HEK293 (cell line): ENCODE results near the gene SLC48A1.

ENCODE experiments used
- CTCF ChIA-PET: fragments of 350-600 bp; formaldehyde crosslinking; extraction: SDS; loops from one replicate; lab custom pipeline; 2021; ENCODE audit warnings: antibody characterized with exemption; lab: Yijun Ruan, JAX
- POLR2A ChIA-PET: fragments of 300-600 bp; formaldehyde crosslinking; extraction: SDS; loops from one replicate; lab custom pipeline; 2020; ENCODE audit warnings: antibody characterized with exemption, inconsistent platforms; lab: Yijun Ruan, JAX
- H3K27ac ChIP-seq: fragments of 200-500 bp; sonication (Bioruptor generic); 2 replicates; pipeline ENCODE4 v1.5.1; 2014; ENCODE audit warnings: low read depth, low read length, control low read depth, inconsistent platforms; ENCODE audit errors: extremely low read depth
- H3K36me3 ChIP-seq, 2 experiments: fragments of 200-500 bp in 1 of 2; sonication (Bioruptor generic) in 1 of 2; 1 replicate in 1 of 2; 2 replicates in 1 of 2; pipeline ENCODE4 v1.5.1; 2014 to 2017; ENCODE audit warnings: inconsistent platforms in 2 of 2, low read length in 2 of 2; ENCODE audit not compliant: control insufficient read depth in 2 of 2, insufficient read depth in 1 of 2
- H3K4me1 ChIP-seq: fragments of 200-500 bp; sonication (Bioruptor generic); 2 replicates; pipeline ENCODE4 v1.5.1; 2014; ENCODE audit warnings: mild to moderate bottlenecking, low read length, inconsistent platforms; ENCODE audit not compliant: control insufficient read depth, insufficient read depth
- H3K4me3 ChIP-seq: 2 replicates; pipeline ENCODE4 v1.5.1; 2011; ENCODE audit warnings: low read depth, mild to moderate bottlenecking, control low read depth, low read length, moderate library complexity
- H3K9me3 ChIP-seq: fragments of 200-500 bp; sonication (Bioruptor generic); 2 replicates; pipeline ENCODE4 v1.5.1; 2014; ENCODE audit warnings: low read depth, low read length, inconsistent platforms; ENCODE audit not compliant: control insufficient read depth, insufficient read depth
- EGR2 ChIP-seq: fragments of 450-650 bp; formaldehyde crosslinking; IDR thresholded peaks from 2 replicates; pipeline ENCODE4 v1.5.1; 2016; ENCODE audit warnings: low read depth, missing biosample characterization, missing genetic modification characterization
- FEZF1 ChIP-seq: fragments of 450-650 bp; formaldehyde crosslinking; IDR thresholded peaks from 2 replicates; pipeline ENCODE4 v1.5.1; 2016; ENCODE audit warnings: missing biosample characterization, missing genetic modification characterization
- GLIS1 ChIP-seq: fragments of 450-650 bp; formaldehyde crosslinking; IDR thresholded peaks from 2 replicates; pipeline ENCODE4 v1.5.1; 2016; ENCODE audit warnings: missing biosample characterization, missing genetic modification characterization
- IKZF3 ChIP-seq: fragments of 450-650 bp; IDR thresholded peaks from 2 replicates; pipeline ENCODE4 v1.5.0; 2018; ENCODE audit warnings: missing biosample characterization, mild to moderate bottlenecking, missing genetic modification characterization, moderate library complexity
- PRDM1 ChIP-seq: fragments of 450-650 bp; formaldehyde crosslinking; IDR thresholded peaks from 2 replicates; pipeline ENCODE4; 2016; ENCODE audit warnings: missing biosample characterization, missing genetic modification characterization
- TCF7L2 ChIP-seq: IDR thresholded peaks from 2 replicates; pipeline ENCODE4 v1.6.1; 2011; ENCODE audit warnings: low read depth, mild to moderate bottlenecking, inconsistent platforms, low read length, moderate library complexity, borderline replicate concordance
- ZBTB48 ChIP-seq: fragments of 450-650 bp; formaldehyde crosslinking; IDR thresholded peaks from 2 replicates; pipeline ENCODE4 v1.5.1; 2016; ENCODE audit warnings: missing biosample characterization, missing genetic modification characterization
- ZNF114 ChIP-seq: fragments of 450-650 bp; formaldehyde crosslinking; IDR thresholded peaks from 2 replicates; pipeline ENCODE4 v1.5.0; 2017; ENCODE audit warnings: missing biosample characterization, missing genetic modification characterization
- ZNF146 ChIP-seq: fragments of 450-650 bp; formaldehyde crosslinking; IDR thresholded peaks from 2 replicates; pipeline ENCODE4 v1.5.1; 2016; ENCODE audit warnings: missing biosample characterization, missing genetic modification characterization
- ZNF214 ChIP-seq: fragments of 450-650 bp; formaldehyde crosslinking; IDR thresholded peaks from 2 replicates; pipeline ENCODE4 v1.5.1; 2017; ENCODE audit warnings: missing biosample characterization, mild to moderate bottlenecking, missing genetic modification characterization, borderline replicate concordance
- ZNF341 ChIP-seq: fragments of 450-650 bp; formaldehyde crosslinking; IDR thresholded peaks from 2 replicates; pipeline ENCODE4; 2016; ENCODE audit warnings: low read depth, missing biosample characterization, missing genetic modification characterization
- ZNF350 ChIP-seq: fragments of 450-650 bp; formaldehyde crosslinking; IDR thresholded peaks from 2 replicates; pipeline ENCODE4 v1.5.0; 2017; ENCODE audit warnings: missing biosample characterization, mild to moderate bottlenecking, missing genetic modification characterization
- ZNF777 ChIP-seq: fragments of 450-650 bp; formaldehyde crosslinking; IDR thresholded peaks from 2 replicates; pipeline ENCODE4 v1.5.1; 2017; ENCODE audit warnings: missing biosample characterization, missing genetic modification characterization, borderline replicate concordance
- ZNF837 ChIP-seq: fragments of 450-650 bp; formaldehyde crosslinking; IDR thresholded peaks from 2 replicates; pipeline ENCODE4 v1.5.1; 2016; ENCODE audit warnings: missing biosample characterization, missing genetic modification characterization
- ZSCAN16 ChIP-seq: fragments of 450-650 bp; formaldehyde crosslinking; IDR thresholded peaks from 2 replicates; pipeline ENCODE4 v1.5.1; 2016; ENCODE audit warnings: missing biosample characterization, missing genetic modification characterization
- TF ChIP-seq, protein P1 (sequence below): fragments of 450-650 bp; formaldehyde crosslinking; IDR thresholded peaks from 2 replicates; pipeline ENCODE4 v1.5.1; 2016; ENCODE audit warnings: missing biosample characterization, missing genetic modification characterization, low read depth
- TF ChIP-seq, protein P2 (sequence below): fragments of 450-650 bp; formaldehyde crosslinking; IDR thresholded peaks from 2 replicates; pipeline ENCODE4 v1.5.1; 2016; ENCODE audit warnings: missing biosample characterization, missing genetic modification characterization
- TF ChIP-seq, protein P3 (sequence below): fragments of 450-650 bp; formaldehyde crosslinking; IDR thresholded peaks from 2 replicates; pipeline ENCODE4 v1.5.1; 2016; ENCODE audit warnings: missing biosample characterization, missing genetic modification characterization

Gene SLC48A1

DNA sequence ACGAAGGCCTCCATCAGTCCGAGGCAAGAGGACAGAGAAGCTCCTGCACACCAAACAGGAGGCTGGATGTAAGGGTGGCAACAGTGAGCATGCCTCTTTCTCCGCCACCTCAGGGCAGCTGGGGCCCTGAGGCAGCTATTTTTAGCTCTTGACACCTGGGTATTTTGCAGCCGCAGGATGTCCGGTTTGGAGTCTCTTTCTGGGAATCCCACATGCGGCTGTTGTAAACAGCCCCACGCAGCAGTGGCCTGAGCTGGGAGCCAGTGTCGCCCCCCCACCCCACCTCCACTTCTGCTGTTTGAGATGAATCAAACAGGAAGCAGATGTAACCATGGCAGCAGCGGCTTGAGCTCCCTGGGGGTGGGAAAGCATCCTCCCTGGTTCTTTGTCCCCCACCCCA, 35.0 kb downstream of the SLC48A1 start:
- no peak overlapping the region for H3K27ac ChIP-seq
- peak; percentile 45; the same call in 1 of the 2 replicates for TF ChIP-seq ZNF341 (tag by site-specific recombination)
- 0 out of 2 replicates have a peak, but pooled peaks have one; percentile 12 for TF ChIP-seq EGR2 (tag by site-specific recombination)
- peak; percentile 62; the same call in 1 of the 2 replicates for TF ChIP-seq GLIS1 (tag by site-specific recombination)
- no peak for TF ChIP-seq ZNF214 (tag by site-specific recombination)
- ChIA-PET POLR2A (interaction anchor here (0.8 to 2.2 kb wide), 5 partner anchors 9 to 52 kb away, joined by 3 to 13 read pairs (median 7); partner anchors contain the start of gene HDAC7), CTCF (interaction anchor here (0.5 to 14.1 kb wide), 10 partner anchors 9 to 90 kb away, joined by 3 to 234 read pairs (median 8); no protein-coding TSS in a partner anchor)
- peaks cover 0 to 24% of the 10 kb centered on the region in 2 experiments; a peak in 1 of 3 replicates for H3K36me3 ChIP-seq
- H3K9me3 ChIP-seq: no peaks in the 10 kb centered on the region
- H3K4me3 ChIP-seq: no peak overlapping the region
- peaks cover 19% of the 10 kb centered on the region for H3K4me1 ChIP-seq

DNA sequence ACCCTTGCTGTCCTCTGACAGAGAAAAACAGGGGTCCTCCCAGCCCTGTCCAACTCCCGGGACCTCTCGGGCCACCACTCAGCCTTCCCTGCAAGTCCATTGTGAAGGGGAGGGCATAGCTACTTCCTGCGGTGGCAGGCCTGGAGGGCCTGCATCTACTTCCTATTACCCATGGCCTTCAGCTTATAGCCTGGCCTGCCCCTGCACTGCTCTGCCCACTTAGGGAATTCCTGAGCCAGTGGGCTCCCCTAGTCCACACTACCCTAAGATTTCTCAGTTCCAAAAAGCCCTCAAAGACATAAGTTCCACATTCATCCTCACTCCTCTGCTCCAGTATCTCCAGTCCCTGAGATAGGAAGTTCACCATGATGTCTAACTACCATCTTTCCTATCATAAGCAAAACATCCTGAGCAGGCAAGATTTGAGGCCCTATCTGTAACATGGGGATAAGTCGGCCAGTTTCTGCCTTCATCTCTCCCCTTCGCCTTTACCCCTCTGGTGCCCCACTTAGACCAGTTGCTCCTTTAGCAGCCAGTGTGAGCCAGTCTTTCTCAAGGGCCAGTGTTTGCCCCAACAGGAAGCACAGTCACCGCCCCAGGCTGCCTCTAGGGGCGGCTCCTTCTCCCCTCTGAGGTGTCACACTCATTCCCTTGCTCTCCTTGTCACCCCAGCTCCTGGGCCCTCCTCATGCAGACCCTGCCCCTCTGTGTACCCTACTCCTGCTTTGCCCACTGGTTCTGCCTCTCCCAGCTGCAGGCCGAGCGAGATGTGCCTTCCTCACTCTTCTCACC, 35.7 kb downstream of the SLC48A1 start:
- ChIA-PET POLR2A (interaction anchor here (0.6 to 2.2 kb wide), 6 partner anchors 9 to 125 kb away, joined by 3 to 13 read pairs (median 6); partner anchors contain the start of gene HDAC7), CTCF (interaction anchor here (0.7 to 14.1 kb wide), 8 partner anchors 9 to 91 kb away, joined by 3 to 234 read pairs (median 10); no protein-coding TSS in a partner anchor)
- Histone ChIP-seq H3K27ac (no peak overlapping the region), H3K9me3 (no peaks in the 10 kb centered on the region), H3K36me3 (peaks cover 0 to 20% of the 10 kb centered on the region in 2 experiments; a peak in 1 of 3 replicates), H3K4me3 (no peak overlapping the region), H3K4me1 (peaks cover 25% of the 10 kb centered on the region)
- no peak for TF ChIP-seq ZNF777
- TF ChIP-seq ZNF350 (tag by site-specific recombination): no peak
- no peak for TF ChIP-seq ZNF114
- no peak for TF ChIP-seq IKZF3
- no peak for TF ChIP-seq ZNF837 (tag by site-specific recombination)
- TF ChIP-seq ZSCAN16 (tag by site-specific recombination): no peak
- TF ChIP-seq, protein P1, sequence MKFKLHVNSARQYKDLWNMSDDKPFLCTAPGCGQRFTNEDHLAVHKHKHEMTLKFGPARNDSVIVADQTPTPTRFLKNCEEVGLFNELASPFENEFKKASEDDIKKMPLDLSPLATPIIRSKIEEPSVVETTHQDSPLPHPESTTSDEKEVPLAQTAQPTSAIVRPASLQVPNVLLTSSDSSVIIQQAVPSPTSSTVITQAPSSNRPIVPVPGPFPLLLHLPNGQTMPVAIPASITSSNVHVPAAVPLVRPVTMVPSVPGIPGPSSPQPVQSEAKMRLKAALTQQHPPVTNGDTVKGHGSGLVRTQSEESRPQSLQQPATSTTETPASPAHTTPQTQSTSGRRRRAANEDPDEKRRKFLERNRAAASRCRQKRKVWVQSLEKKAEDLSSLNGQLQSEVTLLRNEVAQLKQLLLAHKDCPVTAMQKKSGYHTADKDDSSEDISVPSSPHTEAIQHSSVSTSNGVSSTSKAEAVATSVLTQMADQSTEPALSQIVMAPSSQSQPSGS: no peak
- TF ChIP-seq, protein P2, sequence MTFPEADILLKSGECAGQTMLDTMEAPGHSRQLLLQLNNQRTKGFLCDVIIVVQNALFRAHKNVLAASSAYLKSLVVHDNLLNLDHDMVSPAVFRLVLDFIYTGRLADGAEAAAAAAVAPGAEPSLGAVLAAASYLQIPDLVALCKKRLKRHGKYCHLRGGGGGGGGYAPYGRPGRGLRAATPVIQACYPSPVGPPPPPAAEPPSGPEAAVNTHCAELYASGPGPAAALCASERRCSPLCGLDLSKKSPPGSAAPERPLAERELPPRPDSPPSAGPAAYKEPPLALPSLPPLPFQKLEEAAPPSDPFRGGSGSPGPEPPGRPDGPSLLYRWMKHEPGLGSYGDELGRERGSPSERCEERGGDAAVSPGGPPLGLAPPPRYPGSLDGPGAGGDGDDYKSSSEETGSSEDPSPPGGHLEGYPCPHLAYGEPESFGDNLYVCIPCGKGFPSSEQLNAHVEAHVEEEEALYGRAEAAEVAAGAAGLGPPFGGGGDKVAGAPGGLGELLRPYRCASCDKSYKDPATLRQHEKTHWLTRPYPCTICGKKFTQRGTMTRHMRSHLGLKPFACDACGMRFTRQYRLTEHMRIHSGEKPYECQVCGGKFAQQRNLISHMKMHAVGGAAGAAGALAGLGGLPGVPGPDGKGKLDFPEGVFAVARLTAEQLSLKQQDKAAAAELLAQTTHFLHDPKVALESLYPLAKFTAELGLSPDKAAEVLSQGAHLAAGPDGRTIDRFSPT: no peak
- no peak for TF ChIP-seq ZBTB48 (tag by site-specific recombination)
- no peak for TF ChIP-seq PRDM1 (tag by site-specific recombination)
- peak; percentile 44 for TF ChIP-seq FEZF1 (tag by site-specific recombination)
- TF ChIP-seq ZNF146: no peak
- no peak for TF ChIP-seq TCF7L2
- TF ChIP-seq, protein P3, sequence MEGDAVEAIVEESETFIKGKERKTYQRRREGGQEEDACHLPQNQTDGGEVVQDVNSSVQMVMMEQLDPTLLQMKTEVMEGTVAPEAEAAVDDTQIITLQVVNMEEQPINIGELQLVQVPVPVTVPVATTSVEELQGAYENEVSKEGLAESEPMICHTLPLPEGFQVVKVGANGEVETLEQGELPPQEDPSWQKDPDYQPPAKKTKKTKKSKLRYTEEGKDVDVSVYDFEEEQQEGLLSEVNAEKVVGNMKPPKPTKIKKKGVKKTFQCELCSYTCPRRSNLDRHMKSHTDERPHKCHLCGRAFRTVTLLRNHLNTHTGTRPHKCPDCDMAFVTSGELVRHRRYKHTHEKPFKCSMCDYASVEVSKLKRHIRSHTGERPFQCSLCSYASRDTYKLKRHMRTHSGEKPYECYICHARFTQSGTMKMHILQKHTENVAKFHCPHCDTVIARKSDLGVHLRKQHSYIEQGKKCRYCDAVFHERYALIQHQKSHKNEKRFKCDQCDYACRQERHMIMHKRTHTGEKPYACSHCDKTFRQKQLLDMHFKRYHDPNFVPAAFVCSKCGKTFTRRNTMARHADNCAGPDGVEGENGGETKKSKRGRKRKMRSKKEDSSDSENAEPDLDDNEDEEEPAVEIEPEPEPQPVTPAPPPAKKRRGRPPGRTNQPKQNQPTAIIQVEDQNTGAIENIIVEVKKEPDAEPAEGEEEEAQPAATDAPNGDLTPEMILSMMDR: peak; percentile 37; the same call in 1 of the 2 replicates
